Bladder microvascular endothelial cell (primary cell): ENCODE data around the gene AHNAK. TPM values are rescaled to one million over a fixed set of nuclear protein-coding genes. Genes with fewer than 3 reads are reported as not detected.

Source experiments
- total RNA-seq: library from RNA; depleted of rRNA; stranded (reverse); fragments of >200 nt; gene quantifications from 2 replicates; pipeline ENCODE4 v1.2.3, GENCODE V29; 2014

Gene AHNAK, protein sequence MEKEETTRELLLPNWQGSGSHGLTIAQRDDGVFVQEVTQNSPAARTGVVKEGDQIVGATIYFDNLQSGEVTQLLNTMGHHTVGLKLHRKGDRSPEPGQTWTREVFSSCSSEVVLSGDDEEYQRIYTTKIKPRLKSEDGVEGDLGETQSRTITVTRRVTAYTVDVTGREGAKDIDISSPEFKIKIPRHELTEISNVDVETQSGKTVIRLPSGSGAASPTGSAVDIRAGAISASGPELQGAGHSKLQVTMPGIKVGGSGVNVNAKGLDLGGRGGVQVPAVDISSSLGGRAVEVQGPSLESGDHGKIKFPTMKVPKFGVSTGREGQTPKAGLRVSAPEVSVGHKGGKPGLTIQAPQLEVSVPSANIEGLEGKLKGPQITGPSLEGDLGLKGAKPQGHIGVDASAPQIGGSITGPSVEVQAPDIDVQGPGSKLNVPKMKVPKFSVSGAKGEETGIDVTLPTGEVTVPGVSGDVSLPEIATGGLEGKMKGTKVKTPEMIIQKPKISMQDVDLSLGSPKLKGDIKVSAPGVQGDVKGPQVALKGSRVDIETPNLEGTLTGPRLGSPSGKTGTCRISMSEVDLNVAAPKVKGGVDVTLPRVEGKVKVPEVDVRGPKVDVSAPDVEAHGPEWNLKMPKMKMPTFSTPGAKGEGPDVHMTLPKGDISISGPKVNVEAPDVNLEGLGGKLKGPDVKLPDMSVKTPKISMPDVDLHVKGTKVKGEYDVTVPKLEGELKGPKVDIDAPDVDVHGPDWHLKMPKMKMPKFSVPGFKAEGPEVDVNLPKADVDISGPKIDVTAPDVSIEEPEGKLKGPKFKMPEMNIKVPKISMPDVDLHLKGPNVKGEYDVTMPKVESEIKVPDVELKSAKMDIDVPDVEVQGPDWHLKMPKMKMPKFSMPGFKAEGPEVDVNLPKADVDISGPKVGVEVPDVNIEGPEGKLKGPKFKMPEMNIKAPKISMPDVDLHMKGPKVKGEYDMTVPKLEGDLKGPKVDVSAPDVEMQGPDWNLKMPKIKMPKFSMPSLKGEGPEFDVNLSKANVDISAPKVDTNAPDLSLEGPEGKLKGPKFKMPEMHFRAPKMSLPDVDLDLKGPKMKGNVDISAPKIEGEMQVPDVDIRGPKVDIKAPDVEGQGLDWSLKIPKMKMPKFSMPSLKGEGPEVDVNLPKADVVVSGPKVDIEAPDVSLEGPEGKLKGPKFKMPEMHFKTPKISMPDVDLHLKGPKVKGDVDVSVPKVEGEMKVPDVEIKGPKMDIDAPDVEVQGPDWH (N-terminal part only)
- 329 and 449 TPM in 2 replicates for total RNA-seq

GRCh38 chr11:62546244-62546928, at the start of gene AHNAK:
Gene AHNAK, minus strand, starts transcription at chr11:62546806. Its CDS starts 10,708 bp downstream, at chr11:62536098.

GRCh38 chr11:62591448-62592145, 45.0 kb upstream of the AHNAK start, which contains the start of gene TUT1:
Gene TUT1, minus strand, starts transcription at chr11:62591523. Its CDS starts 38 bp downstream, at chr11:62591485.

GRCh38 chr11:62573592-62574362, 27.2 kb upstream of the AHNAK start, which contains the start of gene EEF1G:
Gene EEF1G, minus strand, starts transcription at chr11:62573891. Its CDS starts 49 bp downstream, at chr11:62573842.

DNA sequence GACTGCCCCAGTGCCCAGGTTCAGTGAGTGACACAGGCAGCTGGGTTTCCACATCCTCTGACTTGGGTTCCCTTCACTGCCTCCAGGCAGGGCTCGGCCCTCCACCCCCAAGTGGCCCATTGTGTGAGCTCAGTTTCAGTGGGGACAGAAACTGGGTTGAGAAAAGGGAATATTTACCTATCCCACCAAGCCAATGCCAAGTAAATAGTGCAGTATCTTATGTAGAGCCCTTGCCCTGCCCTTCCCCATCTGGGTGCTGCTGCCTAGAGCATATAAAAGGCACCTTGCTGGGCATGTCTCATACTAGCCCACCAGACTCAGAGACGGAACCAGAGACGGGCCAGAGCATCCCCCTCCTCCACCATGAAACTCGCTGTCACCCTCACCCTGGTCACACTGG, 127.9 kb downstream of the AHNAK start, which contains the start of gene SCGB1A1:
Gene SCGB1A1, plus strand, starts transcription at position 301 of the 400 bp plus-strand sequence. Its CDS starts 63 bp downstream, at position 364.

Other genes starting within 250 kb of the AHNAK start
- gene SCGB1D4, start 247.7 kb downstream of the AHNAK start, total RNA-seq, result not detected in 2 replicates
- gene ASRGL1, start 209.4 kb downstream of the AHNAK start, total RNA-seq, result 27.6 and 33.4 TPM in 2 replicates
- not detected in 2 replicates for gene SCGB1A1, start 127.8 kb downstream of the AHNAK start, total RNA-seq
- gene EEF1G, start 27.1 kb upstream of the AHNAK start, total RNA-seq, result 1,133 and 1,197 TPM in 2 replicates
- 9.2 and 12.8 TPM in 2 replicates for gene TUT1, start 44.7 kb upstream of the AHNAK start, total RNA-seq
- 177 and 185 TPM in 2 replicates for gene MTA2, start 55.1 kb upstream of the AHNAK start, total RNA-seq
- 26.9 and 35.7 TPM in 2 replicates for gene EML3, start 66.0 kb upstream of the AHNAK start, total RNA-seq
- 2.1 and 4.9 TPM in 2 replicates for gene ROM1, start 66.5 kb upstream of the AHNAK start, total RNA-seq
- 16.7 and 19.2 TPM in 2 replicates for gene B3GAT3, start 75.2 kb upstream of the AHNAK start, total RNA-seq
- 177 and 354 TPM in 2 replicates for gene GANAB, start 99.8 kb upstream of the AHNAK start, total RNA-seq
- gene INTS5, start 106.5 kb upstream of the AHNAK start, total RNA-seq, result 16.8 and 20.8 TPM in 2 replicates
- 29.8 and 31.6 TPM in 2 replicates for gene C11orf98, start 118.4 kb upstream of the AHNAK start, total RNA-seq
- gene CSKMT, start 118.5 kb upstream of the AHNAK start, total RNA-seq, result 7.7 and 7.9 TPM in 2 replicates
- gene UQCC3, start 124.9 kb upstream of the AHNAK start, total RNA-seq, result 9.0 and 10.5 TPM in 2 replicates
- 1.6 and 2.8 TPM in 2 replicates for gene LBHD1, start 125.5 kb upstream of the AHNAK start, total RNA-seq
- gene UBXN1, start 132.3 kb upstream of the AHNAK start, total RNA-seq, result 145 and 155 TPM in 2 replicates
- under 0.01 and 0.31 TPM in 2 replicates for gene LRRN4CL, start 142.7 kb upstream of the AHNAK start, total RNA-seq
- gene BSCL2, start 160.6 kb upstream of the AHNAK start, total RNA-seq, result 14.2 and 15.7 TPM in 2 replicates
- gene GNG3, start 160.9 kb upstream of the AHNAK start, total RNA-seq, result not detected in 2 replicates
- gene HNRNPUL2, start 180.7 kb upstream of the AHNAK start, total RNA-seq, result 9.9 and 18.2 TPM in 2 replicates
- gene TTC9C, start 181.7 kb upstream of the AHNAK start, total RNA-seq, result 32.5 and 33.0 TPM in 2 replicates
- 7.8 TPM in 2 replicates for gene ZBTB3, start 207.4 kb upstream of the AHNAK start, total RNA-seq
- 49.9 and 61.2 TPM in 2 replicates for gene POLR2G, start 214.8 kb upstream of the AHNAK start, total RNA-seq
- 19.3 and 43.2 TPM in 2 replicates for gene TAF6L, start 224.6 kb upstream of the AHNAK start, total RNA-seq
- 17.2 and 21.3 TPM in 2 replicates for gene TMEM179B, start 240.6 kb upstream of the AHNAK start, total RNA-seq
- gene TMEM223, start 245.2 kb upstream of the AHNAK start, total RNA-seq, result 11.3 and 11.5 TPM in 2 replicates